GM18519 (cell line): ENCODE results near the gene TEX22.

ENCODE experiments used
- ATAC-seq: cut with Tn5 transposase; IDR thresholded peaks from one replicate; pipeline ENCODE4 v1.9.1; 2021; ENCODE audit warnings: mild to moderate bottlenecking, moderate library complexity; ENCODE audit not compliant: unreplicated experiment, low FRiP score

Gene TEX22

DNA sequence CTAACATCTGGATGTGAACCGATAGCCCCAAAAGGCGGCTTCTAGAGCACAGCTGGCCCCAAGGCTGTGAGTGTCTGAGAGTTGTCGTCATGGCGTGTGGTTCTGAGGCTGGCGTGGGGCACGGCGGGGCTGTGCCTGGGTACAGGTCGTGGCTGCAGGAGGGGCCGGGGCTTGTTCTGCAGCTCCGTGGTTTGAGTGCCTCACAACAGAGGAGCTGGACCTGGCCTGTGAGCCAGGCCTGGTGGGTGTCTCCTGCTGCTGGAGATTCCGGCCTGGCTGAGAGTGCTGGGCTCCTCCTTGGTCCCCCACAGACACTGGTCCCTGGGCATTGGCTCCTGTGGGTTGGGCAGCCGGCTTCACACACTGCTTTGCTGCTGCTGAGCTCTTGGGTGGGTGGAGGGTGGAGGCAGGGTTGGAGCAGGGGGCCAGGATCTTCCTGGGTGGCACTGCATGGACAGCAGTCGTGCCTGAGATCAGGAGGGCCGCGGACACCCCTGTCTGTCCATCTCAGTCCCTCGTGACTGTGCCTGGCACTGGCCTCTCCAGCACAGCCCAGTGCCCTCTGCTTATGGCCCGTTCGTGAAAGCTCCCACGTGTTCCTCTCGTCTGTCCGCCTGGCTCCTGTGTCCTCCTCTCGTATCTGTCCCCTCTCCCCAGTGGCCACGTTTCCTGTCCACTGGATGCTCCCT lies 31.8 kb upstream of the TEX22 start:
- no peak for ATAC-seq

DNA sequence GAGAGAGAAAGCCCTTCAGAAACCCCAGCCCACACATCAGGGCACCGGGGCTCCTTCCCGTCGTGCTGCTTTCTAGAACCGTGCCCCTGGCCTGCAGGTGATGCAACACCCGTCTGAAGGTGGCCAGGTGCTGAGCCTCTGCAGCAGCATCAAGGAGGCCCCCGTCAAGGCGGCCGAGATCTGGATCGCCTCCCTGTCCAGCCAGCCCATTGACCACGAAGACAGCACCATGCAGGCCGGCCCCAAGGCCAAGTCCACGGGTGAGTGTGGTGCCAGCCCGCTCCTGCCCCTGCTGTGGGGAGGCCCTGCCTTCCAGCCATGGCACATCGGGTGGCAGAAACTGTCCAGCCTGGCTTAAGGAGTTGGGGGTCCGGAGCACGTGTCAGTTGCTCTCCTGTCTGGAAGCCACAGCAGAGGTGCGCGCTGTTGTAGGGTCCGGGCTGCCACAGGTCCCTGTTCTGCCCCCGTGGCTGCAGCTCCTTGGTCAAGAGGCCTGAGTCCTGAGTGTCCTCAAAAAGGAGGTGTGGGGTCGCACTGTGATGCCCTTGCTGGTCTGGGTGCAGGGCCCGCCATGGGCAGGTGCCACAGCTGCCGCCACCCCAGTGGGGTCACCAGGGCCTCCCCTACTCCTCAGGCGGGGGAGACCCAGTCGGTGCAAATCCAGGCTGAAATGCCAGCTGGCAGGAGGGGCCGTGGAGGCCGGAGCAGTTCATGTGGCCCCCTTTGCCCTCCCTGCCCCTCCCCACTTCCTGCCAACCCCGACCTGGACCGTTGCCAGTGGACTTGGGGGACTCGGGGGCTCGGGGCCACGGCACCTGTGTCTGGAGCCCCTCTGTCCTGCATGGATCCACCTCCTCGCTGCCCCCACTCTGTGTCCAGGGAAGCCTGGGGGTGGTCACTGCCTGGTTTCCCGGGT lies 31.0 kb upstream of the TEX22 start:
- no peak for ATAC-seq

DNA sequence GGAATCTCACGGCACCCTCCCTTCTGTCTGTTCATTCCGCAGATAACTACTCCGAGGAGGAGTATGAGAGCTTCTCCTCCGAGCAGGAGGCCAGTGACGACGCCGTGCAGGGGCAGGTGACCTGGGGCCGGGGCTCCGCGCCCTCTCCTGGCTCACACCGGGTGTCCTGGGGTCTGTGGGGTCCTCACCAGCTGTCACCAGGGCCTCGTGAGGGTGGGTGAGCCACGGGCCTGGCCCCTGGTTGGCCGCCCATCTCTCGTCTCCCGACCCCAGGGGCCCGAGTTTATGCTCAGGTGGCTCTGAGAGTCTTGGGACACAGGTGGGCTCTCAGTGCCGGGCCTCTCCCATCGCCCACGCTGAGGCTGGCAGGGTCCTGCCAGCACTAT lies 30.3 kb upstream of the TEX22 start:
- ATAC-seq, result no peak

DNA sequence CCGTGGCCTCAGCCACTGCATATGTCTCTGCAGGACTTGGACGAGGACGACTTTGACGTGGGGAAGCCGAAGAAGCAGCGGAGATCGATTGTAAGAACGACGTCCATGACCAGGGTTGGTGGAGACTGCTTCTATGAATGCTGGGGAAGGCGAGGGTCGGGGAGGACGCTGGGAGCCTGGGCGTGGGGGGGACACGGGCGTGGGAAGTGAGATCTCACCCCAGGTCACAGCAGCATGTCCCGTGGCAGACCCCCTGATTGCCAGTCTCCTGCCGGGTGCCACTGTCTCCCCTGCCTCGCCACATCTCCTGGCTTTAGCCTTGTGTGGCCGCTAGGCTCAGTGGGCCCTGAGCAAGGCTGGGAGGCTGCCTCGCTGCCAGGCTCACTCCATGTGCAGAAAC lies 29.9 kb upstream of the TEX22 start:
- ATAC-seq, result no peak

DNA sequence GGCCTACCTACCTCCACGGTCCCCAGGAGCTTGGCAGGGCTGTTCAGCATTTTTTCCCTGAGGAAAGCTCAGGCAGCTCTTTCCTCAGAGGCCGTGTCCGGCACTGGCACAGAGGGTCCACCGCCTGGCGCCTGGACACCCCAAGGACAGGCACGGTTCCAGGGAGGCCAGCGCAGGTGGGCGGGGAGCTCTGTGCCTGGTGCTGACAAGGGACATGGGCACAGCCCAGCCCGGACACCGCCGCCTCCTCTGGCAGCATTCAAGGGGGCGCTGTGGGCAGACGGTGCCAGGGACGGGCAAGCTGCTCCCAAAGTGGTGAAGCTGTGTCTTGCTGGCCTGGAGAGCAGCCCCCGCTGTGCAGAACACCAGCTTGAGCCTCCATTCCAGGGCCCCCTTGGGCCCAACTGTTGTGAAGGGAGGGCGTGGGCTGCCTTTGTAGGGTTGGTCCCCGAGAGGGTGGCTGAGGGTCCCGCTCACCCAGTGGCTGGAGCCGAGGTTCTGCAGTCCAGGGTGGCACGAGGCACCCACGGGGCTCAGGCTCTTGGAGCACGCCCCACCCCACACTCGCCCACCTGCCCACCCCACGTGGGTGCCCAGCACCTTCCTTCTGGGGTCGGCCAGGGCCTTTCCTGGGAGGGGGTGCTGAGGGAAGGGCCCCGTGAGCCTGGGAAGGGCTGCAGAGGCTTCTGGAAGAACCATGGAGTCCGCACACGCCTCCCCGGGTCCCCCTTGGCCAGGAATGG lies 29.3 kb upstream of the TEX22 start:
- no peak for ATAC-seq

DNA sequence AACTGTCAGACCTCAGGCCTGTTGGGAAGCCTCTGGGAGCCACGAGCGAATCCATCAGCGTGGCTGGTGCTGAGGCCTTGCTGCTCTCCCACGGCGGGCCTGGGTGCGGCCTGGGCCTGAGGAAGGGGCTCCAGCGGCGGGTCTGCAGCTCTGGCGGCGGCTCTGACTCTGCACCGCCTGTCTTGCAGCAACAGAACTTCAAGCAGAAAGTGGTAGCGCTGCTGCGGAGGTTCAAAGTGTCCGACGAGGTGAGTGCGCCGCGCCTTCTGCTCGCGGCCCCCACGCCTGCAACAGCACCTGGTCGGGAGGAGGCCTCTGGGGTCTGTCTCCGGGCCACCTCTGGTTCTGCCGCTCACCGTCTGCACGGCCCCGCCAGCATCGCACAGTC lies 28.7 kb upstream of the TEX22 start:
- no peak for ATAC-seq

DNA sequence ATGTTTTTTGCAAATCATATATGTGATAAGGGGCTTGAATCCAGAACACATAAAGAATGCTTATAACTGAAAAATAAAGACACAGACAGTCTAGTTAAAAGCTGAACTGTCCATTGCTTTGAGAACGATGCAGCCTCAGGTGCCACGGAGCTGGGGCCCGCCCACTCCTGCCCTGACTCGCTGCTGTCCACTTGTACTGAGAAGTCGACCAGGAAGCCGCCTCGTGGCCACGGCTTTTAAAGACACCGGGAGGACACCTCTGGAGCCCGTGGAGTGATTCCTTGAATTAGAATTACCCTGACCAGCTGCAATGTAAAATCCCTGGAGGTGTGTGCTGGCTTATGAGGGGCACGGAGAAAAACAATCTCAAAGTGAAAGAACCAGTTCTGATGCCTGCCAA lies 23.9 kb upstream of the TEX22 start:
- no peak for ATAC-seq

DNA sequence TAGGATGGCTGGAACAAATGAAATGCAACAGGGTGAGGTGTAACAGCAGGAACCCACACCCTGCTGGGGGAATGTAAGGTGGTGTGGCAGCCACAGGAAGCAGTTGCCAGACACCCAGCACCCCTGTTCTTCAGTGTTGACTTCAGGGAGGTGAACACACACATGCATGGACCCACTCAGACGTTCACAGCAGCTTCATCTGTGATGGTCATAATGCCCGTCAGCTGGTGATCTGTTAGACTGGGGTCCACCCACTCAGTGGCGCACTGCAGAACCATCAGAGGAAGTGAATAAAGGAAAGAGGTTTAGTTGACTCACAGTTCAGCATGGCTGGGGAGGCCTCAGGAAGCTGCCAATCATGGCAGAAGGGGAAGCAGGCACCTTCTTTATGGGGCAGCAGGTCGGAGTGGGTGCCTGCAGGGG lies 22.7 kb upstream of the TEX22 start:
- ATAC-seq, result no peak

DNA sequence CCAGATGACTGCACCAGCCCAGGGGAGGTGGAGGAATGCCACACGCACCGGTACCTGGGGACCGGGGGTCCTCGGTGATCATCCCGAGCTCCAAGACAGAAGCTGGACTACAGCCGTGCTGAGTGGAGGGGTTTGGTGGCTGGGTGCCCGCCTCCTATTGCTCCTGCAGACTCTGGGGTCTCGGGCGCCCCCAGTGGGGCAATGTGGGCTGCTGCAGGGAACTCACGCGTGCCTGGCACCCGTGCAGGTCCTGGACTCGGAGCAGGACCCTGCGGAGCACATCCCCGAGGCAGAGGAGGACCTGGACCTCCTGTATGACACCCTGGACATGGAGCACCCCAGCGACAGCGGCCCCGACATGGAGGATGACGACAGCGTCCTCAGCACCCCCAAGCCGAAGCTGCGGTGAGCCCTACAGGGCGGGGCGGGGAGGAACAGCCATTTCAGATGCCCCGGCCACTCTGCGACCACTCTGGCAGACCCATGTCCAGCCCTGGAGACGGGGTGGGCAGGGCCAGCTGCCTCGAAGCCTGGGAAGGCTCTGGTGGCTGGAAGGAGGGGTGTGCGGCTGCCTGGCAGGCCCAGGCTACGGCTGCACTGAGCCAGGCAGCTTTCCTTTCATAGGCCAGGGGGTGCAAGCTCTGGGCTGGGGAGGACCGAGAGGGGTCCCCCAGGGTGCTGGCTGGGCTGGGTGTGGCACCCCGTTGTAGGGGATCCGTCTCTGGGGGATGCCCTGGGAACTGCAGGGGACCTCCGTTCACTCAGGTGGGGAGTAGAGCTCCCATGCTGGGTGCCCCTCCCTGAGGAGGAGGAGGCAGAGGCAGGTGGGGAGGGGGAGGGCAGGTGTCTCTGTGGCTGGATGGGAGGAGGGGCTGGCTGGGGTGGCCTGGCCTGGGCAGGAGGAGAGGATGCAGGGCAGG lies 21.6 kb upstream of the TEX22 start:
- no peak for ATAC-seq

DNA sequence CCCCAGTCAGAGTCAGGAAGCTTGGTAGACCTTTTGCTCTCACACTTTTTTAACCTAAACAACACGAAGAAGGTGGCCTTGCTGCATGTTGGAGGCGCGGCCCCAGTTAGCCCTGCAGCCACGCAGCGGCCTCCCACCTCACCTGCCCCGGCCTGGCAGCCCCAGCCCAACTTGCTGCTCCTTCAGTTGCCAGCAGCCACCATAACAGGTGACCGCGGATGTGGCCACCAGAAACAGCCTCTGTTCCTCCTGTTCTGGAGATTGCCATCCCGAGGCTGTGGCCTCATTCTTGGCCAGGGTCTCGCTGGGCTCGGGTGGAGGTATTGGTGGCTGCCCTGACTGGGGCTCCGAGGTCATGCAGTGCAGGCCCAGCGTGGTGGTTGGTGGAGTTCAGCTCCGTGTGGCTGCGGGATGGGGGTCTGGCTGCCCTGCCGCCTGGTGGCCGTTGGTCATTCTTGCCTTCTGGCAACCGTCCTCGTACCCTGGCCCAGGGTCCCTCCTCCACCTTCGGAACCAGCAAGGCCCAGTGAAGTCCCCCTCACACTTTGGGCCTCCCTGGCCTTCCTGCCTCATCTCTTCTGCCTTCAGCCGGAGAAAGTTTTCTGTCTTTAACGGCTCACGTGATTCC lies 20.7 kb upstream of the TEX22 start:
- no peak for ATAC-seq

DNA sequence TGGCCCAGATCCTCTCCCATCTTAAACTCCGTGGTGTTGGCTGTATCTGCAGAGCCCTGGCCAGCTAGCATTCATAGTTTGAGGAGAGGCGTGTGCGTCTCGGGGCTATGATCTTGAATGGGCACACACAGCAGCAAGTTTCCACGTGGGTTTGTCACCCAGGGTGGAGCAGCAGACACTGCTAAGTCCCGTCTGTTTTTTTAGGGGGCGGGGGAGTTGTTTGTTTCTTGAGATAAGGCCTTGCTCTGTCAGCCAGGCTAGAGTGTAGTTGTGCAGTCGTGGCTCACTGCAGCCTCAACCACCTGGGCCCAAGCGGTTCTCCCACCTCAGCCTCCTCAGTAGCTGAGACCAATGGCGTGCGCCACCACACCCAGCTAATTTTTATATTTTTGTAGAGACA lies 20.1 kb upstream of the TEX22 start:
- no peak for ATAC-seq

DNA sequence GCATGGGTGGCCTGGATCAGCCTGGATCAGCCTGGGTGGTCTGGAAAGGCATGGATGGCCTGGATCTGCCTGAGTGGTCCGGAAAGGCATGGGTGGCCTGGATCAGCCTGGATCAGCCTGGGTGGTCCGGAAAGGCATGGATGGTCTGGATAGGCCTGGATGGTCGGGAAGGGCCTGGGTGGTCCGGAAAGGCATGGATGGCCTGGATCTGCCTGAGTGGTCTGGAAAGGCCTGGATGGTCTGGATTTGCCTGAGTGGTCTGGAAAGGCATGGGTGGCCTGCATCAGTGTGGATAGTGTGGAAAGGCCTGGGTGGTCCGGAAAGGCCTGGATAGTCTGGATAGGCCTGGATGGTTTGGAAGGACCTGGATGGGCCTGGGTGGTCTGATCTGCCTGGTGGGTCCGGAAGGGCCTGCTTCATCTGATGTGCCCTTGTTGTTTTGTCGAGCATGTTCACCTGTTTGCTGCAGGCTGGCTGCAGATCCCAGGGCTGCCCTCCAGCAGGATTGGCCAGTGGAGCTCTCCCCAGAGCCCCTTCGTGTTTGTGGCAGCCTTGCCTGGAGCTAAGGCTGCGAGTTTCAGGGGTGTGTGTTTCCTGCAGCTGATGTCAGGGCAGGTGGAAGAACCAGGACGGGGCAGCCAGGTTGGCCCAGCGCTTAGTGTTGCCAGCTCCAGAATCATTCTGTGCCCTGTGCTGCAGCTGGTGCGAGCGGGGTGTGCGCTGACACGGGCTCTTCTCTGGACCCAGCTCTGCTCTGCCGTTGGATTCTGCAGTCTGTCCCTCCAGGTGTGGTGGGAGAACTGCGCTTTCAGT lies 19.3 kb upstream of the TEX22 start:
- ATAC-seq, result no peak

DNA sequence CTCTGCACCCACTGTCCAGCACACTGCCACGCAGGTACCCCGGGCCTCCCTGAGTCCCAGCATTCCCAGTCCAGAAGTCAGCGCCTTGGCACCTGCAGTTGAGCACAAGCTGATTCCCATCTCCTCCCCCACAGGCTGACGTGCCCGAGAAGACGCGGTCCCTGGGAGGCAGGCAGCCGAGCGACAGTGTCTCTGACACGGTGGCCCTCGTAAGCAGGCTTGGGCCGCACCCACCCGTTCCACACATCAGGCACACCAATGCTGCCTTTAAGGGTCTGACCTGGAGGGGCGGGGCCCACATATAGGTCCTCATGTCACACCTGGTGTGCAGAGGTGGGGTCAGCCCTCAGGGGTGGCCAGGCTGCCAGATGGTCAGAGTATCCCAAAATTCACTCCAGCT lies 18.4 kb upstream of the TEX22 start:
- no peak for ATAC-seq

DNA sequence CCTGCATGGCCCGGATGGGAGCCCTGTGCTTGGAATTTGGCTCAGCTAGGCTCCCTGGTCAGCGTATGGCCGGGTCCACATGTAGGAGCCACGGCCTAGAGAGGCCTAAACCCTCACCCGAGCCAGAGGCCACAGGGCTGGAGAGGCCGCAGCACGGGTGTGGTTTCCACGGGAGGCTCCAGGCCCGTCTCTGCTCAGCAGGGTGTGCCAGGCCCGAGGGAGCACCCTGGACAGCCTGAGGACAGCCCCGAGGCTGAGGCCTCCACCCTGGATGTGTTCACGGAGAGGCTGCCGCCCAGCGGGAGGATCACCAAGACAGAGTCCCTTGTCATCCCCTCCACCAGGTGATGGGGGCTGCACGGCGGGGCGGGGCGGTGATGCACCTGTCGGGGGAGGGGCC lies 17.6 kb upstream of the TEX22 start:
- no peak for ATAC-seq

DNA sequence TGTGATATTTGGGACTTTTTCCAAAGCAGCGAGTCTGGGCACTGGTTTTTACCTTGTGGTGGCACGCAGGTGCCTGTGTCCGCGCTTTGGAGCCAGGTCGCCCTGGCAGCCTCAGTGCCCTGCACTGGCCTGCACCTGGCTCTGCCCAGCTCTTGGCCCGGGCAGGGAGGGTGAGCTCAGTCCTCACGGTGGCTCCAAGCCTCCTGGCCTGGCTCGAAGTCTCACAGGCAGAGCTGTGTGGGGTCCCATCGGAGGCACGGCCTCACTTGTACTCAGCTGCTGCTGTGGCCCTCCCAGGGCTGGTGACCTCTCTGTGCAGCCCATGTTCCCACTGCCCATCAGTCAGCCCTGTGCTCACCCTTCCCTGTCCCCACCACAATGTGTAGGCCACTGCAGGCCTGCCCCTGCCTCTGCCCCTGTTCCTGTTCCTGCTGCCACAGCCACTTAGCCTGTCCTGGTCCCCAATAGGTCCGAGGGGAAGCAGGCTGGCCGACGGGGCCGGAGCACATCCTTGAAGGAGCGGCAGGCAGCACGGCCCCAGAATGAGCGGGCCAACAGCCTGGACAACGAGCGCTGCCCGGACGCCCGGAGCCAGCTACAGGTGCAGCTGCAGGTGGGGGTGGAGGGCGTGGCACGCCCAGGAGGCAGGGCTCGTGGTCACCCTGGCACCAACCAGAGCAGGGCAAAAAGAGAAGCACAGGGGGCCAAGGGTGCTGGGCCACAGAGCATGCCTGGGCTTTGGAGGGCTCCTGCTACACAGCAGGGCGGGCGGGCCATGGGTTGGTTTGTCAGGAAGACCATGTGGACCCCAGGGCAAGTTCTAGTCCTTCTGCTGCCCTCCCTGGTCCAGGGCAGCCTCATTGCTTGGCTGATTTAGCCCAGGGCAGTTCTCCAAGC lies 16.6 kb upstream of the TEX22 start:
- ATAC-seq, result no peak

DNA sequence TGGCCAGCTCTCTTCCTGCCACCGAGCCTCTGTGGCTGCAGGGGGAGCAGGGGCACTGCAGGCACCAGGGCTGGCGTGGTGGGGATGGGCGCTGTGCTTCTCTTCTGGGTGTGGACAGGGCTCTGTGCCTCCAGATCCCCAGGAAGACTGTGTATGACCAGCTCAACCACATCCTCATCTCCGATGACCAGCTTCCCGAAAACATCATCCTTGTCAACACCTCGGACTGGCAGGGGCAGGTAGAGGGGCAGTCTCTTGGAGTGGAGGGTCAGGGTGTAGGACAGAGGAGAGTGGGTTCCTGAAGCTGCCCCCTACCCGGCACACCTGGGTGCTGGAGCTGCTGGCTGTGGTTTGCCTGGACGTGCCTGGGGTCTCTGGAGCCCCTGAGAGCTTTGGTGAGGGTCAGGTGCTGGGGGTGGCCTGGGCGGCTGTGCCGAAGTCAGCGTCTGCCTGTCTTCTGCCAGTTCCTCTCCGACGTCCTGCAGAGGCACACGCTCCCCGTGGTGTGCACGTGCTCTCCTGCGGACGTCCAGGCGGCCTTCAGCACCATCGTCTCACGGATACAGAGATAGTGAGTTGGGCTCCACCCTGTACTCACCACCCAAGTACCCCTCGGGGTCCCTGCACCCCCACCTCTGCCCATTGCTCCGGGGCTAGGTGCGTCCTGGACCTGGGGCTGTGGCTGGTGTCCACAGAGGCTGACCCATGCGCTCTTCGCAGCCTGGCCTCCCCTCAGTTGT lies 15.8 kb upstream of the TEX22 start:
- no peak for ATAC-seq

DNA sequence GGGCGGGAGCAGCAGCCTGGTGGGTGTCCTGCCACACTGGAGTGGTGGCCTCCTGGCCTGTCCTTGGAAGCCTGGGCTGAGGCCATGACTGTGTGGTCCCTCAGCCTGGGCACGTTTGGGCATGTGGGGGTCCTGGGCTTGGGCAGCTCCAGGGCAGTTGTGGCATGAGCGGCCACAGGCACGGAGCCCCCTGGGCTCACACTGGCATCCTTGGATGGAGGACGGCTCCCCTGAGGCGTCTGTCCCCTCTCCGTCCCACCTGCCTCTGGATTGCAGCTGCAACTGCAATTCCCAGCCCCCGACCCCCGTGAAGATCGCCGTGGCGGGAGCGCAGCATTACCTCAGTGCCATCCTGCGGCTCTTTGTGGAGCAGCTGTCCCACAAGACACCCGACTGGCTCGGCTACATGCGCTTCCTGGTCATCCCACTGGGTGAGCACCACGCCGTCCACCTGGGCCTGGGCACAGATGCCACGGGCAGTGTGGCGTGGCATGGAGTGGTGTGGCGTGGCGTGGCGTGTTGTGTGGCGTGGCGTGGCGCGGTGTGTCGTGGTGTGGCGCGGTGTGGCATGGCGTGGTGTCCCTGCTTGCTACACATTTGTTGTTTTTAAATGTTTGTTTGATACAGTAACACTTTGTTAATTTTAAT lies 15.1 kb upstream of the TEX22 start:
- no peak for ATAC-seq
